CD4-positive, CD25-positive, alpha-beta regulatory T cell (primary cell): Measurements from ENCODE around the gene TESK2. TPM values are rescaled to one million over a fixed set of nuclear protein-coding genes. Genes with fewer than 3 reads are reported as not detected.

Experiments
- ATAC-seq, 2 donors: fragments of 150-1000 bp; cut with Tn5 transposase; one replicate each; pipeline ENCODE4 v1.10.0; 2021; ENCODE audit warnings: low read depth in 2 of 2, moderate number of reproducible peaks in 2 of 2, moderate library complexity in 1 of 2
- DNase-seq, 3 donors: peaks; one replicate each; pipeline versions ENCODE4 v3.0.0 to v3.0.0-alpha.2; 2012 to 2022; ENCODE audit warnings: mixed read lengths in 1 of 3
- H3K27ac ChIP-seq: one replicate; pipeline ENCODE4 v1.7.0; 2013; ENCODE audit warnings: mild to moderate bottlenecking, low read length; ENCODE audit not compliant: insufficient read depth, poor library complexity, severe bottlenecking
- H3K27me3 ChIP-seq: one replicate; pipeline ENCODE4 v1.7.0; 2013; ENCODE audit warnings: low read length; ENCODE audit not compliant: control insufficient read depth, insufficient read depth
- H3K36me3 ChIP-seq: one replicate; pipeline ENCODE4 v1.7.0; 2013; ENCODE audit warnings: mild to moderate bottlenecking, low read length, moderate library complexity; ENCODE audit not compliant: control insufficient read depth, insufficient read depth
- H3K4me1 ChIP-seq: 2 replicates; pipeline ENCODE4 v1.7.0; 2013; ENCODE audit warnings: mild to moderate bottlenecking, low read length; ENCODE audit not compliant: insufficient read depth, control insufficient read depth, poor library complexity, severe bottlenecking
- H3K4me3 ChIP-seq: one replicate; pipeline ENCODE4 v1.7.0; 2013; ENCODE audit warnings: low read depth, mild to moderate bottlenecking, low read length, moderate library complexity
- H3K9me3 ChIP-seq, 2 experiments: 1 replicate in 1 of 2; 2 replicates in 1 of 2; pipeline ENCODE4 v1.7.0; 2013; ENCODE audit warnings: low read length in 2 of 2, mild to moderate bottlenecking in 1 of 2, moderate library complexity in 1 of 2; ENCODE audit not compliant: control insufficient read depth in 2 of 2
- H3K27ac Mint-ChIP-seq, 3 donors: one replicate each; pipeline ENCODE4 v1.8.0; 2020 to 2022; ENCODE audit warnings: mild to moderate bottlenecking in 3 of 3, mixed read lengths in 3 of 3, moderate library complexity in 2 of 3
- H3K27me3 Mint-ChIP-seq: one replicate; pipeline ENCODE4 v1.8.0; 2022; ENCODE audit warnings: mild to moderate bottlenecking, mixed read lengths
- H3K36me3 Mint-ChIP-seq: one replicate; pipeline ENCODE4 v1.8.0; 2020; ENCODE audit warnings: mixed read lengths
- H3K4me1 Mint-ChIP-seq, 4 donors: one replicate each; pipeline ENCODE4 v1.8.0; 2020 to 2022; ENCODE audit warnings: mixed read lengths in 4 of 4, mild to moderate bottlenecking in 1 of 4
- H3K4me3 Mint-ChIP-seq, 4 donors: one replicate each; pipeline ENCODE4 v1.8.0; 2020 to 2022; ENCODE audit warnings: mild to moderate bottlenecking in 4 of 4, mixed read lengths in 4 of 4, moderate library complexity in 3 of 4
- H3K9me3 Mint-ChIP-seq, 7 donors: one replicate each; pipeline ENCODE4 v1.8.0; 2020 to 2022; ENCODE audit warnings: mixed read lengths in 7 of 7, mild to moderate bottlenecking in 3 of 7, moderate library complexity in 2 of 7
- polyA plus RNA-seq, 4 donors: library from polyadenylated mRNA; unstranded; fragments of 300-500 nt; fragmentation: Illumina TruSeq; gene quantifications; one replicate each; pipeline ENCODE4 v1.2.3, GENCODE V29; 2021
- total RNA-seq: library from RNA; stranded (reverse); gene quantifications from one replicate; pipeline ENCODE4 v1.2.3, GENCODE V29; 2022

Gene TESK2
- total and polyA plus RNA-seq, 5 donors from 2014 or later, result 2.9 to 5.3 (median 3.7) TPM

GRCh38 chr1:45455162-45455561 lies 35.8 kb downstream of the TESK2 start:
- no peak for DNase-seq
- H3K27me3 Mint-ChIP-seq, result no peaks in the 10 kb centered on the region
- H3K4me1 Mint-ChIP-seq, result peaks cover 0 to 7% (median 0%) of the 10 kb centered on the region in 4 donors
- no peaks in the 10 kb centered on the region for H3K9me3 Mint-ChIP-seq
- ATAC-seq, result no peak
- Histone ChIP-seq H3K27me3 (no peaks in the 10 kb centered on the region), H3K27ac (no peak overlapping the region), H3K36me3 (no peaks in the 10 kb centered on the region), H3K4me3 (no peak overlapping the region), H3K4me1 (no peaks in the 10 kb centered on the region), H3K9me3 (no peaks in the 10 kb centered on the region)
- no peak overlapping the region for H3K4me3 Mint-ChIP-seq
- H3K36me3 Mint-ChIP-seq, result peaks cover 13% of the 10 kb centered on the region
- H3K27ac Mint-ChIP-seq, result no peak overlapping the region

- H3K9me3 Mint-ChIP-seq, result no peaks in the 10 kb centered on the region
These were observed 36.5 kb downstream of the TESK2 start for GRCh38 chr1:45454464-45454863.

GRCh38 chr1:45452503-45452902 lies 38.5 kb downstream of the TESK2 start:
- no peaks in the 10 kb centered on the region for H3K4me1 ChIP-seq
- no peak overlapping the region for H3K27ac Mint-ChIP-seq
- peaks cover 0 to 5% (median 0%) of the 10 kb centered on the region in 4 donors for H3K4me1 Mint-ChIP-seq
- H3K9me3 ChIP-seq, result no peaks in the 10 kb centered on the region
- no peak for DNase-seq
- no peak overlapping the region for H3K27ac ChIP-seq
- ATAC-seq, result no peak
- H3K9me3 Mint-ChIP-seq, result no peaks in the 10 kb centered on the region
- H3K4me3 Mint-ChIP-seq, result no peak overlapping the region
- H3K36me3 ChIP-seq, result no peaks in the 10 kb centered on the region
- no peak overlapping the region for H3K4me3 ChIP-seq
- no peaks in the 10 kb centered on the region for H3K27me3 ChIP-seq
- peaks cover 18% of the 10 kb centered on the region for H3K36me3 Mint-ChIP-seq
- no peaks in the 10 kb centered on the region for H3K27me3 Mint-ChIP-seq

More at GRCh38 chr1:45454464-45454863, 36.5 kb downstream of the TESK2 start:
- H3K27ac Mint-ChIP-seq, result no peak overlapping the region
- DNase-seq (no peak), ATAC-seq (no peak)
- Histone ChIP-seq H3K27ac (no peak overlapping the region), H3K4me1 (no peaks in the 10 kb centered on the region), H3K27me3 (no peaks in the 10 kb centered on the region), H3K36me3 (no peaks in the 10 kb centered on the region), H3K4me3 (no peak overlapping the region), H3K9me3 (no peaks in the 10 kb centered on the region)
- no peak overlapping the region for H3K4me3 Mint-ChIP-seq
- peaks cover 13% of the 10 kb centered on the region for H3K36me3 Mint-ChIP-seq
- peaks cover 0 to 7% (median 0%) of the 10 kb centered on the region in 4 donors for H3K4me1 Mint-ChIP-seq
- no peaks in the 10 kb centered on the region for H3K27me3 Mint-ChIP-seq

GRCh38 chr1:45448357-45448756 lies 42.6 kb downstream of the TESK2 start:
- Histone ChIP-seq H3K27me3 (no peaks in the 10 kb centered on the region), H3K4me3 (no peak overlapping the region), H3K36me3 (no peaks in the 10 kb centered on the region), H3K27ac (no peak overlapping the region), H3K9me3 (no peaks in the 10 kb centered on the region), H3K4me1 (no peaks in the 10 kb centered on the region)
- H3K9me3 Mint-ChIP-seq, result peaks cover 0 to 1% (median 0%) of the 10 kb centered on the region in 7 donors
- peaks cover 12% of the 10 kb centered on the region for H3K36me3 Mint-ChIP-seq
- peaks cover 0 to 4% (median 2%) of the 10 kb centered on the region in 4 donors for H3K4me1 Mint-ChIP-seq
- H3K4me3 Mint-ChIP-seq, result no peak overlapping the region
- no peaks in the 10 kb centered on the region for H3K27me3 Mint-ChIP-seq
- no peak for ATAC-seq
- no peak for DNase-seq
- no peak overlapping the region for H3K27ac Mint-ChIP-seq

- H3K27me3 Mint-ChIP-seq, result no peaks in the 10 kb centered on the region
- Histone ChIP-seq H3K36me3 (no peaks in the 10 kb centered on the region), H3K27me3 (no peaks in the 10 kb centered on the region), H3K4me3 (no peak overlapping the region), H3K27ac (no peak overlapping the region), H3K4me1 (no peaks in the 10 kb centered on the region), H3K9me3 (no peaks in the 10 kb centered on the region)
- H3K4me3 Mint-ChIP-seq, result no peak overlapping the region
- peaks cover 9% of the 10 kb centered on the region for H3K36me3 Mint-ChIP-seq
- H3K4me1 Mint-ChIP-seq, result peaks cover 0 to 4% (median 2%) of the 10 kb centered on the region in 4 donors
- H3K9me3 Mint-ChIP-seq, result peaks cover 0 to 1% (median 0%) of the 10 kb centered on the region in 7 donors
- no peak for ATAC-seq
- DNase-seq, result no peak
- no peak overlapping the region for H3K27ac Mint-ChIP-seq
These were observed 43.9 kb downstream of the TESK2 start for GRCh38 chr1:45446950-45447672.

- Histone ChIP-seq H3K4me3 (no peak overlapping the region), H3K36me3 (no peaks in the 10 kb centered on the region), H3K4me1 (no peaks in the 10 kb centered on the region), H3K27me3 (no peaks in the 10 kb centered on the region), H3K9me3 (no peaks in the 10 kb centered on the region), H3K27ac (no peak overlapping the region)
- Mint-ChIP-seq H3K36me3 (peaks cover 8% of the 10 kb centered on the region), H3K9me3 (peaks cover 0 to 1% (median 0%) of the 10 kb centered on the region in 7 donors), H3K4me1 (peaks cover 0 to 4% (median 2%) of the 10 kb centered on the region in 4 donors), H3K27ac (no peak overlapping the region), H3K27me3 (no peaks in the 10 kb centered on the region), H3K4me3 (no peak overlapping the region)
- DNase-seq, result no peak
- no peak for ATAC-seq
These were observed 44.4 kb downstream of the TESK2 start for GRCh38 chr1:45446530-45446929.

GRCh38 chr1:45444609-45445131 lies 46.3 kb downstream of the TESK2 start:
- Mint-ChIP-seq H3K9me3 (peaks cover 0 to 1% (median 0%) of the 10 kb centered on the region in 7 donors), H3K27me3 (no peaks in the 10 kb centered on the region), H3K4me1 (peaks cover 0 to 4% (median 2%) of the 10 kb centered on the region in 4 donors), H3K27ac (no peak overlapping the region), H3K36me3 (peaks cover 8% of the 10 kb centered on the region), H3K4me3 (no peak overlapping the region)
- Histone ChIP-seq H3K4me1 (no peaks in the 10 kb centered on the region), H3K4me3 (no peak overlapping the region), H3K9me3 (no peaks in the 10 kb centered on the region), H3K27me3 (no peaks in the 10 kb centered on the region), H3K27ac (no peak overlapping the region), H3K36me3 (no peaks in the 10 kb centered on the region)
- no peak for ATAC-seq
- no peak for DNase-seq
